Calu3 (cell line): ENCODE measurements around the gene GAS7. TPM values are rescaled to one million over a fixed set of nuclear protein-coding genes. Genes with fewer than 3 reads are reported as not detected.
A peak's percentile ranks its signal among the peaks of the same experiment; 100 is the strongest.

Experiments
- BruUV-seq: library from RNA; stranded (reverse); fragments of 400-500 nt; replicated peaks from 2 replicates; lab custom pipeline; 2021; lab: Mats Ljungman, UMichigan
- CTCF ChIA-PET: fragments of 300-600 bp; sonication (Branson Sonifier 250); formaldehyde crosslinking; loops from one replicate; lab custom pipeline; 2022; ENCODE audit warnings: antibody characterized with exemption; lab: Charles Lee
- DNase-seq: peaks from one replicate; pipeline ENCODE4 v3.0.0; 2022
- H3K27ac Mint-ChIP-seq: one replicate; pipeline ENCODE4 v1.8.0; 2022; ENCODE audit warnings: mixed read lengths; ENCODE audit not compliant: unreplicated experiment
- H3K27me3 Mint-ChIP-seq: one replicate; pipeline ENCODE4 v1.8.0; 2022; ENCODE audit warnings: mixed read lengths; ENCODE audit not compliant: unreplicated experiment
- H3K36me3 Mint-ChIP-seq: one replicate; pipeline ENCODE4 v1.8.0; 2022; ENCODE audit warnings: mild to moderate bottlenecking, moderate library complexity, mixed read lengths; ENCODE audit not compliant: insufficient read depth, unreplicated experiment
- H3K4me1 Mint-ChIP-seq: one replicate; pipeline ENCODE4 v1.8.0; 2022; ENCODE audit warnings: mild to moderate bottlenecking, low read depth, mixed read lengths; ENCODE audit not compliant: unreplicated experiment
- H3K4me3 Mint-ChIP-seq: one replicate; pipeline ENCODE4 v1.8.0; 2022; ENCODE audit warnings: mild to moderate bottlenecking, low read depth, moderate library complexity, mixed read lengths; ENCODE audit not compliant: unreplicated experiment
- H3K9me3 Mint-ChIP-seq: one replicate; pipeline ENCODE4 v1.8.0; 2022; ENCODE audit warnings: low read depth, mixed read lengths; ENCODE audit not compliant: unreplicated experiment
- CTCF ChIP-seq: fragments of 200-600 bp; IDR thresholded peaks from one replicate; pipeline ENCODE4 v1.8.0; 2022; ENCODE audit warnings: antibody characterized with exemption; ENCODE audit not compliant: unreplicated experiment
- intact Hi-C: fragments of 100-400 bp; cut with micrococcal nuclease; formaldehyde crosslinking; loops from one replicate; pipeline ENCODE4 v1.10.0; 2022; ENCODE audit not compliant: unreplicated experiment
- total RNA-seq: library from RNA; stranded (reverse); gene quantifications from 2 replicates; pipeline ENCODE4 v1.2.3, GENCODE V29; 2022

Gene GAS7
- total RNA-seq, 1 experiment from 2014 or later = 0.42 TPM

GRCh38 chr17:10033959-10034358 lies 164.4 kb downstream of the GAS7 start:
- intact Hi-C loops = no loop called here
- Mint-ChIP-seq H3K4me3 (no peak overlapping the region), H3K4me1 (no peaks in the 10 kb centered on the region), H3K27me3 (no peaks in the 10 kb centered on the region), H3K27ac (no peak overlapping the region), H3K36me3 (no peaks in the 10 kb centered on the region), H3K9me3 (peaks cover 2% of the 10 kb centered on the region)
- BruUV-seq = no TSS peak
- no peak for TF ChIP-seq CTCF
- DNase-seq = no peak
- CTCF ChIA-PET = no interaction called here

- DNase-seq = no peak
- H3K9me3 Mint-ChIP-seq = no peaks in the 10 kb centered on the region
- CTCF ChIA-PET = no interaction called here
- no TSS peak for BruUV-seq
- intact Hi-C loops = no loop called here
- TF ChIP-seq CTCF = no peak
- H3K36me3 Mint-ChIP-seq = no peaks in the 10 kb centered on the region
- H3K27me3 Mint-ChIP-seq = no peaks in the 10 kb centered on the region
- H3K4me3 Mint-ChIP-seq = no peak overlapping the region
- H3K27ac Mint-ChIP-seq = no peak overlapping the region
- H3K4me1 Mint-ChIP-seq = no peaks in the 10 kb centered on the region
Observed at GRCh38 chr17:10033449-10033848, 165.0 kb downstream of the GAS7 start.

- CTCF ChIA-PET = interaction anchor here (0.7 kb wide), 1 partner anchor 194 kb away, joined by 5 read pairs; no protein-coding TSS in a partner anchor
- no peak overlapping the region for H3K4me3 Mint-ChIP-seq
- peak; percentile 3 for DNase-seq
- no TSS peak for BruUV-seq
- H3K9me3 Mint-ChIP-seq = peaks cover 2% of the 10 kb centered on the region
- H3K4me1 Mint-ChIP-seq = no peaks in the 10 kb centered on the region
- no peaks in the 10 kb centered on the region for H3K36me3 Mint-ChIP-seq
- H3K27ac Mint-ChIP-seq = no peak overlapping the region
- no peak for TF ChIP-seq CTCF
- no peaks in the 10 kb centered on the region for H3K27me3 Mint-ChIP-seq
- intact Hi-C loops = no loop called here
Observed at GRCh38 chr17:10032118-10032852, 166.1 kb downstream of the GAS7 start.

- no peaks in the 10 kb centered on the region for H3K36me3 Mint-ChIP-seq
- no TSS peak for BruUV-seq
- intact Hi-C loops = no loop called here
- no peak overlapping the region for H3K4me3 Mint-ChIP-seq
- no peak for TF ChIP-seq CTCF
- CTCF ChIA-PET = no interaction called here
- peaks cover 2% of the 10 kb centered on the region for H3K9me3 Mint-ChIP-seq
- H3K27ac Mint-ChIP-seq = no peak overlapping the region
- H3K4me1 Mint-ChIP-seq = no peaks in the 10 kb centered on the region
- no peaks in the 10 kb centered on the region for H3K27me3 Mint-ChIP-seq
- no peak for DNase-seq
Observed at GRCh38 chr17:10031606-10032005, 166.8 kb downstream of the GAS7 start.
